ENCODE data around the gene LANCL1. TPM values are rescaled to one million over a fixed set of nuclear protein-coding genes. Genes with fewer than 3 reads are reported as not detected.

Gene LANCL1
- total RNA-seq, 3 donors from 2014 or later = 24.8 to 28.1 (median 25.7) TPM

DNA sequence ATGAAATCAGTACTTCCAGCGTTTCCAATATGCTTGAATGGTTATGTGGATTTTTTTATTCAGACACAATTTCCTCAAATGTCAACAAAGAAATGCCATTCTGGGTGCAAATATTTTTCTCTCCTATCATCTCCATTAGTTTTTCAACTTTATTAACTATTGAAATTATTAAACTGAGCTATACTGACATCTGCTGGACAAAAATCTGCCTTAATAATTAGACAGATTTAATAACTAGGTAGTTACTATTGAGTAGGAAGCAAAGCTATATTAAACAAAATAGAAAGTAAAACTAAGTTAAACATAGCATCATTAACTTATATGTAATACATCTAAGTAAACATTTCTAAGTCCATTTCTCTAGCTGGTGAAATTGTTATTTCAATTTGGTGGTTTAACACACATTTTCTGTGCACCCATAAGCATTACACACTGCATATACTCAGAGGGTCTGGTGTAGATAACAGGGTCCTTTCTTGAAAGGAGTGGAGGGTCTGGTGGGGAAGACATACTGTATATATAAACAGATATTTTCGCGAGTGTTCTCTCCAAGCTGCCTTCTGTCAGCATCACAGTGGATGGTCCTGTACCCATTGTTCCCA, 77.0 kb downstream of the LANCL1 start:
- Mint-ChIP-seq H3K9me3 (no peaks in the 10 kb centered on the region), H3K4me1 (ENCODE audit: low read depth) (no peaks in the 10 kb centered on the region), H3K27me3 (ENCODE audit: low read depth) (no peaks in the 10 kb centered on the region), H3K4me3 (no peak overlapping the region), H3K36me3 (ENCODE audit: insufficient read depth) (no peaks in the 10 kb centered on the region)
- DNase-seq (no peak), ATAC-seq (no peak)

DNA sequence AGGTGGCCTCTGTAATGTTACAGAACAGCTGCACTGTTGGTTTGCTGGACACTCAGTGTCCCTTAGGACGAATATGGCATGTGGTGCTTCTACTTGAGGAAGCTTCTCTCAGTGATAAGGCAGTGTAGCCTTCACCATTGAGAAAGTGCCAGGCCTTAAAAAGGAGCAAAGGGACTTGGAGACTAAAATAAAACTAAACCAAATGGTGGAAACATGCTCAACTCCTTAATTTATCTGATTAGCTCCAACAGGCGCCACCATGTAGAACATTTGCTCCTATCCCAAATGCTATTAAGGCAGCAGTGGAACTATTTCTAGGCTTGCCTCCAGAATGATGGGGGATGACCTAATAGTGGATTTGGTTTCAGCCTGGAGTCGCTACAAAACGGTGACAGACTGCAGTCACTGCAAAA, 84.1 kb downstream of the LANCL1 start:
- Mint-ChIP-seq H3K4me3 (no peak overlapping the region), H3K4me1 (ENCODE audit: low read depth) (no peaks in the 10 kb centered on the region), H3K27me3 (ENCODE audit: low read depth) (peaks cover 2% of the 10 kb centered on the region), H3K9me3 (no peaks in the 10 kb centered on the region), H3K36me3 (ENCODE audit: insufficient read depth) (no peaks in the 10 kb centered on the region)
- DNase-seq (no peak), ATAC-seq (no peak)

- Mint-ChIP-seq H3K36me3 (ENCODE audit: insufficient read depth) (no peaks in the 10 kb centered on the region), H3K9me3 (no peaks in the 10 kb centered on the region), H3K27me3 (ENCODE audit: low read depth) (peaks cover 2% of the 10 kb centered on the region), H3K4me1 (ENCODE audit: low read depth) (no peaks in the 10 kb centered on the region), H3K4me3 (no peak overlapping the region)
- DNase-seq (no peak), ATAC-seq (no peak)
Measured at GRCh38 chr2:210389856-210390255, 86.7 kb downstream of the LANCL1 start.

- Mint-ChIP-seq H3K36me3 (ENCODE audit: insufficient read depth) (no peaks in the 10 kb centered on the region), H3K27me3 (ENCODE audit: low read depth) (no peaks in the 10 kb centered on the region)
Measured at GRCh38 chr2:210388148-210388547, 88.4 kb downstream of the LANCL1 start.

DNA sequence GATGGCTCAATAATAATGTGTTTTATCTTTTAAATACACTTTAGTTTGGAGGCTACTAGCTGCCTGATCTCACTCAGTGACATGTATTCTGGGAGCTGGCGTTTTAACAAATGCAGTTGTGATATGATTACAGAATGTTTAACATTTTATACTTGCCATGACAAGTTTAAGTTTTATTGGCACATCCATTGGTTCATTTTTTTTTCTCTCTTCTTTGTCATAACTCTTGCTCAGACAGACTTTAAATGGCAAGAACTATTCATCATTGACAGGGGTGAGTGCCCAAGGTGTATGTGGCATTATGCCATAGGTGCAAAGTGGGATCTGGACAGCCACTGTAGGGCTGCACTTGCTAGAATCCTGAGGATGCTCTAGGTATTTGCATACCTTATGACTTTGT, 89.5 kb downstream of the LANCL1 start:
- Mint-ChIP-seq H3K27me3 (ENCODE audit: low read depth) (peaks cover 4% of the 10 kb centered on the region), H3K4me3 (no peak overlapping the region), H3K4me1 (ENCODE audit: low read depth) (no peaks in the 10 kb centered on the region), H3K36me3 (ENCODE audit: insufficient read depth) (no peaks in the 10 kb centered on the region), H3K9me3 (no peaks in the 10 kb centered on the region)
- DNase-seq (no peak), ATAC-seq (no peak)

More at GRCh38 chr2:210388148-210388547, 88.4 kb downstream of the LANCL1 start:
- no peak overlapping the region for H3K4me3 Mint-ChIP-seq
- ATAC-seq (no peak), DNase-seq (no peak)
- H3K4me1 Mint-ChIP-seq (ENCODE audit: low read depth) = no peaks in the 10 kb centered on the region
- H3K9me3 Mint-ChIP-seq = no peaks in the 10 kb centered on the region

Other genes with a start within 250 kb of the LANCL1 start
- gene MYL1, start 161.6 kb downstream of the LANCL1 start, total RNA-seq = not detected
- 1 to 10 TPM in 1 of 3 donors, under 1 TPM in 2; 0.73 to 1.3 (median 0.90) TPM for gene CPS1, start 79.8 kb upstream of the LANCL1 start, total RNA-seq